Motor neuron (in vitro differentiated cells): ENCODE results near the gene PSMG3. TPM values are rescaled to one million over a fixed set of nuclear protein-coding genes. Genes with fewer than 3 reads are reported as not detected.

Experiments
- ATAC-seq, 8 experiments: fragments of 200-7000 bp; cut with Tn5 transposase; replicated peaks in 6 of 8; 2 replicates each; pipeline ENCODE4 v1.8.0; 2021; ENCODE audit warnings: mild to moderate bottlenecking in 8 of 8, moderate library complexity in 8 of 8
- H3K27ac ChIP-seq, 2 donors: fragments of 250-450 bp; sonication (Bioruptor Pico); 2 replicates each; pipeline ENCODE4 v1.9.0; 2021; ENCODE audit warnings: antibody characterized with exemption in 2 of 2, mild to moderate bottlenecking in 2 of 2, moderate library complexity in 1 of 2
- H3K4me1 ChIP-seq, 2 donors: fragments of 250-450 bp; sonication (Bioruptor Pico); replicated peaks in 1 of 2; 2 replicates each; pipeline ENCODE4 v1.6.1; 2021; ENCODE audit warnings: antibody characterized with exemption in 2 of 2, mild to moderate bottlenecking in 2 of 2, moderate library complexity in 1 of 2
- H3K4me3 ChIP-seq, 5 donors: fragments of 250-450 bp; sonication (Bioruptor Pico); 2 replicates each; pipeline ENCODE4 v1.9.0; 2021; ENCODE audit warnings: antibody characterized with exemption in 5 of 5, mild to moderate bottlenecking in 5 of 5, moderate library complexity in 4 of 5
- WGBS, 10 experiments: fragments of 450-650 bp; shearing (Covaris generic); methylation state at CpG; one replicate each; pipeline ENCODE4 v1.0.0; 2022; 5-methylcytosine and 5-hydroxymethylcytosine counted together
- in situ Hi-C, 9 experiments: fragments of 400-800 bp; cut with MboI; loops; one replicate each; pipeline ENCODE4 v1.15.0; 2021; ENCODE audit warnings: low sequenced_read_pairs in 9 of 9, low pct_unique_long_range_greater_than_20kb in 2 of 9; ENCODE audit not compliant: unreplicated experiment in 9 of 9
- total RNA-seq, 8 experiments: library from RNA; unstranded; fragments of 300-600 nt; gene quantifications; 2 replicates each; pipeline versions ENCODE4 v1.2.3 to v1.2.4, GENCODE V29; 2022

PSMG3 gene
- total RNA-seq, 8 experiments from 2014 or later, result 24.0 to 52.8 (median 44.8) TPM

- 81 to 100% methylated on average over 2 to 20 of the region's 41 CpGs; no CpG with 5 or more reads in 8 of the 10 experiments for WGBS, 10 experiments
- in situ Hi-C loops, result no loop called here
- peak in 3 of 8 experiments; percentile 1 to 39 (median 2) for ATAC-seq
- H3K27ac ChIP-seq, result no peak overlapping the region
- no peak overlapping the region for H3K4me3 ChIP-seq
- H3K4me1 ChIP-seq, result peaks cover 16 to 34% of the 10 kb centered on the region in 2 donors
Measured at GRCh38 chr7:1544178-1544895, 25.5 kb downstream of the PSMG3 start.

GRCh38 chr7:1543826-1544177 lies 26.0 kb downstream of the PSMG3 start:
- peak overlapping the region in 1 of 2 donors; percentile 78 for H3K27ac ChIP-seq
- in situ Hi-C loops, result no loop called here
- no peak overlapping the region for H3K4me3 ChIP-seq
- H3K4me1 ChIP-seq, result peaks cover 21 to 40% of the 10 kb centered on the region in 2 donors
- no peak for ATAC-seq
- 83 to 100% (median 97%) methylated on average over 1 to 3 of the region's 6 CpGs; no CpG with 5 or more reads in 4 of the 10 experiments for WGBS, 10 experiments

- peaks cover 28 to 47% of the 10 kb centered on the region in 2 donors for H3K4me1 ChIP-seq
- WGBS, 10 experiments, result 15 to 100% (median 78%) methylated on average over 1 to 11 of the region's 38 CpGs; no CpG with 5 or more reads in 2 of the 10 experiments
- H3K4me3 ChIP-seq, result no peak overlapping the region
- in situ Hi-C loops, result no loop called here
- H3K27ac ChIP-seq, result peak overlapping the region; percentile 65 to 78
- peak in 5 of 8 experiments; percentile 2 to 69 (median 61) for ATAC-seq
Measured at GRCh38 chr7:1542841-1543747, 26.7 kb downstream of the PSMG3 start.

- H3K4me3 ChIP-seq, result no peak overlapping the region
- 50 to 100% (median 98%) methylated on average over 1 to 7 of the region's 21 CpGs; no CpG with 5 or more reads in 3 of the 10 experiments for WGBS, 10 experiments
- in situ Hi-C loops, result no loop called here
Measured at GRCh38 chr7:1542329-1542728, 27.5 kb downstream of the PSMG3 start.

GRCh38 chr7:1541431-1542162 lies 28.2 kb downstream of the PSMG3 start:
- H3K27ac ChIP-seq, result no peak overlapping the region
- peaks cover 42 to 59% of the 10 kb centered on the region in 2 donors for H3K4me1 ChIP-seq
- H3K4me3 ChIP-seq, result no peak overlapping the region
- 60 to 100% (median 92%) methylated on average over 1 to 7 of the region's 33 CpGs; no CpG with 5 or more reads in 5 of the 10 experiments for WGBS, 10 experiments
- in situ Hi-C loops, result no loop called here
- ATAC-seq, result no peak

More at GRCh38 chr7:1542329-1542728, 27.5 kb downstream of the PSMG3 start:
- peaks cover 35 to 52% of the 10 kb centered on the region in 2 donors for H3K4me1 ChIP-seq
- H3K27ac ChIP-seq, result peak overlapping the region in 1 of 2 donors; percentile 65
- no peak for ATAC-seq

GRCh38 chr7:1540776-1541271 lies 29.0 kb downstream of the PSMG3 start:
- Histone ChIP-seq H3K4me1 (peaks cover 49 to 64% of the 10 kb centered on the region in 2 donors), H3K27ac (no peak overlapping the region), H3K4me3 (no peak overlapping the region)
- ATAC-seq, result no peak
- 50 to 100% methylated on average over 1 to 3 of the region's 31 CpGs; no CpG with 5 or more reads in 8 of the 10 experiments for WGBS, 10 experiments
- in situ Hi-C loops, result no loop called here

GRCh38 chr7:1539882-1540775 lies 29.7 kb downstream of the PSMG3 start:
- in situ Hi-C loops, result no loop called here
- Histone ChIP-seq H3K4me1 (peaks cover 49 to 63% of the 10 kb centered on the region in 2 donors), H3K4me3 (no peak overlapping the region), H3K27ac (no peak overlapping the region)
- ATAC-seq, result no peak
- WGBS, 10 experiments, result 93 to 100% (median 97%) methylated on average over 2 to 13 of the region's 73 CpGs; no CpG with 5 or more reads in 5 of the 10 experiments

GRCh38 chr7:1539181-1539881 lies 30.5 kb downstream of the PSMG3 start:
- peak in 4 of 8 experiments; percentile 1 to 15 (median 6) for ATAC-seq
- peak overlapping the region in 1 of 2 donors; percentile 30 for H3K27ac ChIP-seq
- H3K4me3 ChIP-seq, result no peak overlapping the region
- peaks cover 55 to 61% of the 10 kb centered on the region in 2 donors for H3K4me1 ChIP-seq
- in situ Hi-C loops, result no loop called here
- WGBS, 10 experiments, result 75% methylated on average over 4 of the region's 36 CpGs; no CpG with 5 or more reads in 9 of the 10 experiments

GRCh38 chr7:1538544-1539180 lies 31.2 kb downstream of the PSMG3 start:
- WGBS, 10 experiments, result 67 to 100% (median 100%) methylated on average over 1 to 3 of the region's 25 CpGs; no CpG with 5 or more reads in 7 of the 10 experiments
- Histone ChIP-seq H3K4me1 (peaks cover 61% of the 10 kb centered on the region in 2 donors), H3K4me3 (peak overlapping the region in 4 of 5 donors; percentile 20 to 33 (median 22)), H3K27ac (peak overlapping the region; percentile 30 to 70)
- peak in 1 of 8 experiments; percentile 7 for ATAC-seq
- in situ Hi-C loops, result no loop called here

GRCh38 chr7:1537535-1538412 lies 32.1 kb downstream of the PSMG3 start:
- Histone ChIP-seq H3K4me3 (peak overlapping the region in 4 of 5 donors; percentile 20 to 33 (median 22)), H3K27ac (peak overlapping the region; percentile 70 to 91), H3K4me1 (peaks cover 61% of the 10 kb centered on the region in 2 donors)
- peak; percentile 2 to 60 (median 42) for ATAC-seq
- in situ Hi-C loops, result no loop called here
- whole genome bisulfite sequencing, 10 experiments, result 3 to 20% (median 17%) methylated on average over 1 to 8 of the region's 56 CpGs; no CpG with 5 or more reads in 7 of the 10 experiments
